ENCODE data around the gene NEK6. TPM values are rescaled to one million over a fixed set of nuclear protein-coding genes. Genes with fewer than 3 reads are reported as not detected.

The NEK6 gene
- polyA plus RNA-seq, 6 donors from 2014 or later, result 4.5 to 15.2 (median 8.0) TPM

- Mint-ChIP-seq H3K4me3 (peak overlapping the region in 1 of 8 donors; percentile 1), H3K36me3 (no peaks in the 10 kb centered on the region), H3K9me3 (no peaks in the 10 kb centered on the region), H3K27ac (peak overlapping the region in 1 of 6 donors; percentile 61), H3K27me3 (no peaks in the 10 kb centered on the region), H3K4me1 (peaks cover 37 to 78% (median 69%) of the 10 kb centered on the region in 3 donors)
- no peak for ATAC-seq (ENCODE audit: low read depth in 2 of 2)
- no peak for DNase-seq
Measured at GRCh38 chr9:124280176-124280691, 22.5 kb downstream of the NEK6 start.

- Mint-ChIP-seq H3K4me3 (peak overlapping the region in 4 of 8 donors; percentile 15 to 51 (median 34)), H3K27me3 (no peaks in the 10 kb centered on the region), H3K27ac (peak overlapping the region; percentile 33 to 86 (median 76)), H3K36me3 (no peaks in the 10 kb centered on the region), H3K4me1 (peaks cover 39 to 79% (median 74%) of the 10 kb centered on the region in 3 donors), H3K9me3 (no peaks in the 10 kb centered on the region)
- no peak for DNase-seq
- ATAC-seq (ENCODE audit: low read depth in 2 of 2), result no peak
Measured at GRCh38 chr9:124281931-124282371, 24.2 kb downstream of the NEK6 start.

GRCh38 chr9:124282442-124283227 is 24.9 kb downstream of the NEK6 start:
- Mint-ChIP-seq H3K36me3 (no peaks in the 10 kb centered on the region), H3K4me1 (peaks cover 44 to 83% (median 81%) of the 10 kb centered on the region in 3 donors), H3K9me3 (no peaks in the 10 kb centered on the region), H3K27me3 (no peaks in the 10 kb centered on the region), H3K27ac (peak overlapping the region; percentile 35 to 86 (median 76)), H3K4me3 (peak overlapping the region in 6 of 8 donors; percentile 7 to 71 (median 40))
- ATAC-seq (ENCODE audit: low read depth in 2 of 2), result no peak
- DNase-seq, result no peak

GRCh38 chr9:124283228-124283814 is 25.6 kb downstream of the NEK6 start:
- no peak for ATAC-seq (ENCODE audit: low read depth in 2 of 2)
- Mint-ChIP-seq H3K27ac (peak overlapping the region in 3 of 6 donors; percentile 41 to 86 (median 67)), H3K9me3 (no peaks in the 10 kb centered on the region), H3K4me3 (peak overlapping the region in 6 of 8 donors; percentile 7 to 71 (median 33)), H3K36me3 (no peaks in the 10 kb centered on the region), H3K4me1 (peaks cover 44 to 79% (median 76%) of the 10 kb centered on the region in 3 donors), H3K27me3 (no peaks in the 10 kb centered on the region)
- DNase-seq, result no peak

GRCh38 chr9:124284237-124284831 is 26.6 kb downstream of the NEK6 start:
- DNase-seq (no peak), ATAC-seq (ENCODE audit: low read depth in 2 of 2) (no peak)
- Mint-ChIP-seq H3K4me3 (peak overlapping the region in 1 of 8 donors; percentile 30), H3K4me1 (peaks cover 49 to 78% (median 78%) of the 10 kb centered on the region in 3 donors), H3K27me3 (no peaks in the 10 kb centered on the region), H3K36me3 (no peaks in the 10 kb centered on the region), H3K9me3 (no peaks in the 10 kb centered on the region), H3K27ac (peak overlapping the region in 4 of 6 donors; percentile 44 to 98 (median 61))

- peak overlapping the region; percentile 18 to 99 (median 95) for H3K27ac Mint-ChIP-seq
- ATAC-seq (ENCODE audit: low read depth in 2 of 2), result no peak
- peaks cover 44 to 80% (median 78%) of the 10 kb centered on the region in 3 donors for H3K4me1 Mint-ChIP-seq
- H3K36me3 Mint-ChIP-seq, result no peaks in the 10 kb centered on the region
- no peak for DNase-seq
- no peaks in the 10 kb centered on the region for H3K27me3 Mint-ChIP-seq
- H3K9me3 Mint-ChIP-seq, result no peaks in the 10 kb centered on the region
- peak overlapping the region in 6 of 8 donors; percentile 12 to 82 (median 58) for H3K4me3 Mint-ChIP-seq
Measured at GRCh38 chr9:124284940-124285441, 27.2 kb downstream of the NEK6 start.

GRCh38 chr9:124285490-124285889 is 27.7 kb downstream of the NEK6 start:
- no peaks in the 10 kb centered on the region for H3K9me3 Mint-ChIP-seq
- DNase-seq, result no peak
- no peaks in the 10 kb centered on the region for H3K27me3 Mint-ChIP-seq
- no peak for ATAC-seq (ENCODE audit: low read depth in 2 of 2)
- H3K4me1 Mint-ChIP-seq, result peaks cover 47 to 84% (median 83%) of the 10 kb centered on the region in 3 donors
- no peaks in the 10 kb centered on the region for H3K36me3 Mint-ChIP-seq
- H3K4me3 Mint-ChIP-seq, result peak overlapping the region in 7 of 8 donors; percentile 12 to 89 (median 78)
- peak overlapping the region; percentile 18 to 99 (median 97) for H3K27ac Mint-ChIP-seq

GRCh38 chr9:124285903-124286291 is 28.1 kb downstream of the NEK6 start:
- H3K36me3 Mint-ChIP-seq, result no peaks in the 10 kb centered on the region
- peak overlapping the region; percentile 84 to 99 (median 97) for H3K27ac Mint-ChIP-seq
- no peaks in the 10 kb centered on the region for H3K27me3 Mint-ChIP-seq
- ATAC-seq (ENCODE audit: low read depth in 2 of 2) (peak; percentile 19 to 20), DNase-seq (peak; percentile 59)
- peaks cover 51 to 85% (median 84%) of the 10 kb centered on the region in 3 donors for H3K4me1 Mint-ChIP-seq
- H3K9me3 Mint-ChIP-seq, result no peaks in the 10 kb centered on the region
- peak overlapping the region in 7 of 8 donors; percentile 53 to 89 (median 76) for H3K4me3 Mint-ChIP-seq

GRCh38 chr9:124286292-124286931 is 28.7 kb downstream of the NEK6 start:
- ATAC-seq (ENCODE audit: low read depth in 2 of 2), result peak in 1 of 2 donors; percentile 13
- Mint-ChIP-seq H3K9me3 (no peaks in the 10 kb centered on the region), H3K4me1 (peaks cover 52 to 87% (median 85%) of the 10 kb centered on the region in 3 donors)

GRCh38 chr9:124290053-124290591 is 32.4 kb downstream of the NEK6 start:
- Mint-ChIP-seq H3K27me3 (no peaks in the 10 kb centered on the region), H3K27ac (peak overlapping the region; percentile 87 to 97 (median 95)), H3K9me3 (peaks cover 0 to 2% (median 0%) of the 10 kb centered on the region in 7 donors), H3K4me1 (peaks cover 56 to 93% (median 88%) of the 10 kb centered on the region in 3 donors), H3K4me3 (peak overlapping the region; percentile 47 to 83 (median 68)), H3K36me3 (no peaks in the 10 kb centered on the region)
- DNase-seq (peak; percentile 83), ATAC-seq (ENCODE audit: low read depth in 2 of 2) (peak; percentile 75 to 78)

More at GRCh38 chr9:124286292-124286931, 28.7 kb downstream of the NEK6 start:
- no peaks in the 10 kb centered on the region for H3K27me3 Mint-ChIP-seq
- H3K4me3 Mint-ChIP-seq, result peak overlapping the region; percentile 53 to 89 (median 77)
- DNase-seq, result peak; percentile 38
- H3K36me3 Mint-ChIP-seq, result no peaks in the 10 kb centered on the region
- H3K27ac Mint-ChIP-seq, result peak overlapping the region; percentile 91 to 99 (median 97)

GRCh38 chr9:124290743-124291554 is 33.2 kb downstream of the NEK6 start:
- H3K27me3 Mint-ChIP-seq, result no peaks in the 10 kb centered on the region
- peak overlapping the region; percentile 59 to 83 (median 70) for H3K4me3 Mint-ChIP-seq
- peaks cover 56 to 93% (median 87%) of the 10 kb centered on the region in 3 donors for H3K4me1 Mint-ChIP-seq
- DNase-seq (no peak), ATAC-seq (ENCODE audit: low read depth in 2 of 2) (no peak)
- peaks cover 0 to 2% (median 0%) of the 10 kb centered on the region in 7 donors for H3K9me3 Mint-ChIP-seq
- H3K27ac Mint-ChIP-seq, result peak overlapping the region; percentile 87 to 97 (median 95)
- no peaks in the 10 kb centered on the region for H3K36me3 Mint-ChIP-seq
